Measurements from ENCODE around the gene B2M.

GRCh38 chr15:44661576-44661975 lies 49.7 kb upstream of the B2M start:
- TF ChIP-seq POLR2A (IDR thresholded peaks at IDR 0.05) = no peak
- no peak for TF ChIP-seq CTCF (IDR thresholded peaks at IDR 0.05)
